Measurements from ENCODE around the gene SRMS.

DNA sequence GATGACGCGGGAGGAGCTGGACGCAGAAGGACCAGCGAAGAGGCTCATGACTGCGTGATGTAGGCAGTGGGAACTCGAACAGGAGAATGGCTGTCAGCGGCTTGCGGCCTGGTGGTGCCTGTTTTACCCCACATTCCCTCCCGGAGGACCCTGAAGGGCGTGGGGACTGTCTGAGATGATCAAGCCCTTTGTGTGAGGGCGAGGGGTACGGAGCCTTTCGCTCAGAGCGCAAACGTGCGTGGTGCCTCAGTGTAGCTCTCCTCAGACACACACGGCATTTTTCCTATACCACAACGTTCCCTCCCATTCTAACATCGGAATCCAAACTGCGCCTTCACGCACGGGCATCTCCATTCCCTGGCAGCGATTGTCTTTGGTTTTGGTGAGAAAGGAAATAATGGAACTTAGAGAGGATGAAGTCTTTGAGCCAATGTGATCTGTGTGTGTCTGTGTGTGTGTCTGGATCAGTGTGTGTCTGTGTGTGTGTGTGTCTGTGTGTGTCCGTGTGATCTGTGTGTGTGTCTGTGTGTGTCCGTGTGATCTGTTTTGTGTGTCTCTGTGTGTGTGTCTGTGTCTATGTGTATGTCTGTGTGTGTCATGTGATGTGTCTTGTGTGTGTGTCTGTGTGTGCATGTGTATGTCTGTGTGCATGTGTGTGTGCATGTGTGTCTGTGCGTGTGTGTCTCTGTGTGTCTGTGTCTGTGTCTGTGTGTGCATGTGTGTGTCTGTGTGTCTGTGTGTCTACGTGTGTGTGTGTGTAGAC lies 15.7 kb downstream of the SRMS start:
- no peak for TF ChIP-seq CTCF (IDR thresholded peaks at IDR 0.05 in 4 of 5, conservative IDR thresholded peaks at IDR 0.05 in 1 of 5)
- TF ChIP-seq POLR2A (IDR thresholded peaks at IDR 0.05): no peak

All from gastrocnemius medialis (tissue), 4 donors.